Neural cell (in vitro differentiated cells): ENCODE data around the gene FAM9C. TPM values are rescaled to one million over a fixed set of nuclear protein-coding genes. Genes with fewer than 3 reads are reported as not detected.

Experiments used
- H2AFZ ChIP-seq: fragments of 200-600, 300-800 bp; sonication (generic), shearing (Covaris generic); 2 replicates; pipeline ENCODE4 v1.6.0; 2014; ENCODE audit warnings: low read depth, mild to moderate bottlenecking, antibody characterized with exemption, low read length, moderate library complexity
- H3F3A ChIP-seq: fragments of 200-600 bp; shearing (Covaris generic); 2 replicates; pipeline ENCODE4 v1.6.1; 2016; ENCODE audit warnings: mild to moderate bottlenecking, moderate library complexity, mixed read lengths, antibody characterized with exemption, low read length; ENCODE audit not compliant: insufficient read depth, poor library complexity, severe bottlenecking
- H3K27ac ChIP-seq: fragments of 200-600, 300-800 bp; sonication (generic), shearing (Covaris generic); 2 replicates; pipeline ENCODE4 v1.5.1; 2014; ENCODE audit warnings: mild to moderate bottlenecking, low read length, moderate library complexity
- H3K27me3 ChIP-seq: fragments of 300-800, 200-600 bp; sonication (generic), shearing (Covaris generic); 2 replicates; pipeline ENCODE4 v1.6.0; 2014; ENCODE audit warnings: mild to moderate bottlenecking, low read depth, low read length, moderate library complexity; ENCODE audit not compliant: insufficient read depth
- H3K36me3 ChIP-seq: fragments of 300-800, 200-600 bp; sonication (generic), shearing (Covaris generic); 2 replicates; pipeline ENCODE4 v1.5.1; 2014; ENCODE audit warnings: mild to moderate bottlenecking, antibody characterized with exemption, low read length, moderate library complexity; ENCODE audit not compliant: insufficient read depth
- H3K4me2 ChIP-seq: fragments of 300-800, 200-600 bp; sonication (generic), shearing (Covaris generic); 2 replicates; pipeline ENCODE4 v1.6.0; 2014; ENCODE audit warnings: mild to moderate bottlenecking, low read length
- H3K4me3 ChIP-seq: fragments of 300-800, 200-600 bp; sonication (generic), shearing (Covaris generic); 2 replicates; pipeline ENCODE4 v1.5.1; 2014; ENCODE audit warnings: mild to moderate bottlenecking, low read length, moderate library complexity
- H3K79me2 ChIP-seq: fragments of 200-600 bp; shearing (Covaris generic); replicated peaks from 2 replicates; pipeline ENCODE4 v1.6.0; 2014; ENCODE audit warnings: mild to moderate bottlenecking, low read length, moderate library complexity; ENCODE audit not compliant: insufficient read depth
- H3K9ac ChIP-seq: fragments of 300-800, 200-600 bp; sonication (generic), shearing (Covaris generic); 2 replicates; pipeline ENCODE4 v1.6.1; 2016; ENCODE audit warnings: mild to moderate bottlenecking, low read length, mixed read lengths
- H3K9me2 ChIP-seq: fragments of 200-600 bp; shearing (Covaris generic); 2 replicates; pipeline ENCODE4 v1.6.1; 2016; ENCODE audit warnings: mild to moderate bottlenecking, low read length, mixed read lengths; ENCODE audit not compliant: insufficient read depth
- H3K9me3 ChIP-seq: fragments of 200-600, 300-800 bp; sonication (generic), shearing (Covaris generic); 2 replicates; pipeline ENCODE4 v1.6.1; 2016; ENCODE audit warnings: mild to moderate bottlenecking, mixed run types, low read length, moderate library complexity, mixed read lengths
- H4K20me1 ChIP-seq: fragments of 200-600 bp; shearing (Covaris generic); 2 replicates; pipeline ENCODE4 v1.6.1; 2016; ENCODE audit warnings: mild to moderate bottlenecking, mixed run types; ENCODE audit not compliant: insufficient read depth
- EP300 ChIP-seq: fragments of 450-650 bp; conservative IDR thresholded peaks from 2 replicates; pipeline ENCODE4 v1.6.1; 2014; ENCODE audit warnings: antibody characterized with exemption, mild to moderate bottlenecking, moderate library complexity; ENCODE audit not compliant: poor library complexity, severe bottlenecking
- EZH2 ChIP-seq: fragments of 200-600, 300-800 bp; shearing (Covaris generic), sonication (generic); IDR thresholded peaks from 2 replicates; pipeline ENCODE4 v1.6.1; 2014; ENCODE audit warnings: antibody characterized with exemption, low read length, borderline replicate concordance, mild to moderate bottlenecking; ENCODE audit not compliant: insufficient read depth, poor library complexity, severe bottlenecking
- MXI1 ChIP-seq: fragments of 450-650 bp; conservative IDR thresholded peaks from 2 replicates; pipeline ENCODE4 v1.6.1; 2014; ENCODE audit warnings: antibody characterized with exemption, mild to moderate bottlenecking; ENCODE audit not compliant: poor library complexity, severe bottlenecking
- POLR2AphosphoS5 ChIP-seq: IDR thresholded peaks from 2 replicates; pipeline ENCODE4 v1.6.1; 2012
- RAD21 ChIP-seq: fragments of 450-650 bp; conservative IDR thresholded peaks from 2 replicates; pipeline ENCODE4 v1.6.1; 2014; ENCODE audit warnings: antibody characterized with exemption, mild to moderate bottlenecking, moderate library complexity
- SMC3 ChIP-seq: fragments of 450-650 bp; conservative IDR thresholded peaks from 2 replicates; pipeline ENCODE4 v1.6.1; 2014; ENCODE audit warnings: antibody characterized with exemption, mild to moderate bottlenecking, moderate library complexity; ENCODE audit not compliant: poor library complexity
- TAF1 ChIP-seq: IDR thresholded peaks from 2 replicates; pipeline ENCODE4 v1.6.1; 2012; ENCODE audit warnings: low read depth
- polyA plus RNA-seq: library from polyadenylated mRNA; depleted of rRNA; stranded (reverse); fragments of >200 nt; gene quantifications from 2 replicates; pipeline ENCODE4 v1.2.3, GENCODE V29; 2014
- TF ChIP-seq, protein P1 (sequence below): IDR thresholded peaks from 2 replicates; pipeline ENCODE4 v1.6.1; 2012; ENCODE audit warnings: borderline replicate concordance
- TF ChIP-seq, protein P2 (sequence below): fragments of 450-650 bp; IDR thresholded peaks from 2 replicates; pipeline ENCODE4 v1.5.1; 2014; ENCODE audit warnings: antibody characterized with exemption, mild to moderate bottlenecking, moderate library complexity; ENCODE audit not compliant: poor library complexity, severe bottlenecking

FAM9C gene
- polyA plus RNA-seq, 1 donor from 2014 or later, result not detected

DNA sequence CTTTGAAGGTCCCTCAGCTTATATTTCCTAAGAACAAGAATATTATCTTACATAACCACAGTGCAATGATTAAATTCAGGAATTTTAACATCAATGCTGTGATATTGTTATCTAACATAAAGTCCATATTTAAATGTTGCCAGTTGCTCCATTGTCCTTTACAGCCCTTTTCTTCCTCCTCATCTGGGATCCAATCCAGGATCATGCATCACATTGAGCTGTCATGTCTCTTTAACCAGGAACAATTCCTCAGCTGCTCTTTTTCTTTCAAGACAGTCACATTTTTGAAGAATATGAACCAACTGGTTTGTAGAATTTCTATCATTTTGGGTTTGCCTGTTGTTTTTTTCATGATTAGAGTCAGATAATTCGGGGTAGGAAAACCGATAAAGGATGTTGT, 57.5 kb downstream of the FAM9C start:
- Histone ChIP-seq H3K79me2 (no peaks in the 10 kb centered on the region), H3K9me3 (no peaks in the 10 kb centered on the region), H3K9ac (no peak overlapping the region), H3K36me3 (no peaks in the 10 kb centered on the region), H4K20me1 (no peaks in the 10 kb centered on the region), H3K27ac (no peak overlapping the region), H3K27me3 (no peaks in the 10 kb centered on the region), H3K9me2 (no peaks in the 10 kb centered on the region), H3F3A (no peaks in the 10 kb centered on the region), H2AFZ (no peak overlapping the region), H3K4me2 (no peak overlapping the region), H3K4me3 (no peak overlapping the region)
- TF ChIP-seq POLR2AphosphoS5, result no peak
- TF ChIP-seq RAD21, result no peak
- no peak for TF ChIP-seq SMC3
- no peak for TF ChIP-seq EP300

DNA sequence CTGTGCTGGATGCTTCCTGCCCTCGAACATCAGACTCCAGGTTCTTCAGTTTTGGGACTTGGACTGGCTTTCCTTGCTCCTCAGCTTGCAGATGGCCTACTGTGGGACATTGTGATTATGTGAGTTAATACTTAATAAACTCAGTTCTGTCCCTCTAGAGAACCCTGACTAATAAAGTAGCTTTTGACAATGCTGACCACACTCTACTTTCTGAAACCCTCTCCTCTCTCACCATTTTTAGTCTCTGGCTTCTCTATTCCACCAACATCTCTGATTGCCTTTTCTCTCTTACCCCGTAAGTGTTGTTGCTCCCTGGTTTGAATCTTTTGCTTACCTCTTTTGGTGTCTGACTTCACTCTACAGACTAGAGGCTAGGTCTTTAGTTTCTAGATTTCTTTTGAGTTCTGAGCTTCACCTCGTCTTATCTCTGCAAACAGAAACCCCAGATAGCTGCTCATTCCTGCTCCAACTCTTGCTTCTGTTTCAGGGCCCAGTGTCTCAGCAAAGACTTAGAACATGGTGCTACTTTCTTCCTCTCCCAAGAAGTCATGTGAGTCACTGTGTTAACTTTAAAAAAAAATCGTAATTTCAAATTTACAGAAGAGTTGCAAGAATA, 58.1 kb downstream of the FAM9C start:
- Histone ChIP-seq H3K79me2 (no peaks in the 10 kb centered on the region), H3K27me3 (no peaks in the 10 kb centered on the region), H3K36me3 (no peaks in the 10 kb centered on the region), H3K4me3 (no peak overlapping the region), H2AFZ (no peak overlapping the region), H3F3A (no peaks in the 10 kb centered on the region), H3K9ac (no peak overlapping the region), H3K27ac (no peak overlapping the region), H3K9me3 (no peaks in the 10 kb centered on the region), H3K4me2 (no peak overlapping the region), H3K9me2 (no peaks in the 10 kb centered on the region), H4K20me1 (no peaks in the 10 kb centered on the region)
- no peak for TF ChIP-seq EZH2
- TF ChIP-seq MXI1, result no peak
- no peak for TF ChIP-seq SMC3
- no peak for TF ChIP-seq POLR2AphosphoS5
- no peak for TF ChIP-seq RAD21
- no peak for TF ChIP-seq EP300
- TF ChIP-seq, protein P1, sequence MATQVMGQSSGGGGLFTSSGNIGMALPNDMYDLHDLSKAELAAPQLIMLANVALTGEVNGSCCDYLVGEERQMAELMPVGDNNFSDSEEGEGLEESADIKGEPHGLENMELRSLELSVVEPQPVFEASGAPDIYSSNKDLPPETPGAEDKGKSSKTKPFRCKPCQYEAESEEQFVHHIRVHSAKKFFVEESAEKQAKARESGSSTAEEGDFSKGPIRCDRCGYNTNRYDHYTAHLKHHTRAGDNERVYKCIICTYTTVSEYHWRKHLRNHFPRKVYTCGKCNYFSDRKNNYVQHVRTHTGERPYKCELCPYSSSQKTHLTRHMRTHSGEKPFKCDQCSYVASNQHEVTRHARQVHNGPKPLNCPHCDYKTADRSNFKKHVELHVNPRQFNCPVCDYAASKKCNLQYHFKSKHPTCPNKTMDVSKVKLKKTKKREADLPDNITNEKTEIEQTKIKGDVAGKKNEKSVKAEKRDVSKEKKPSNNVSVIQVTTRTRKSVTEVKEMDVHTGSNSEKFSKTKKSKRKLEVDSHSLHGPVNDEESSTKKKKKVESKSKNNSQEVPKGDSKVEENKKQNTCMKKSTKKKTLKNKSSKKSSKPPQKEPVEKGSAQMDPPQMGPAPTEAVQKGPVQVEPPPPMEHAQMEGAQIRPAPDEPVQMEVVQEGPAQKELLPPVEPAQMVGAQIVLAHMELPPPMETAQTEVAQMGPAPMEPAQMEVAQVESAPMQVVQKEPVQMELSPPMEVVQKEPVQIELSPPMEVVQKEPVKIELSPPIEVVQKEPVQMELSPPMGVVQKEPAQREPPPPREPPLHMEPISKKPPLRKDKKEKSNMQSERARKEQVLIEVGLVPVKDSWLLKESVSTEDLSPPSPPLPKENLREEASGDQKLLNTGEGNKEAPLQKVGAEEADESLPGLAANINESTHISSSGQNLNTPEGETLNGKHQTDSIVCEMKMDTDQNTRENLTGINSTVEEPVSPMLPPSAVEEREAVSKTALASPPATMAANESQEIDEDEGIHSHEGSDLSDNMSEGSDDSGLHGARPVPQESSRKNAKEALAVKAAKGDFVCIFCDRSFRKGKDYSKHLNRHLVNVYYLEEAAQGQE, result no peak
- TF ChIP-seq, protein P2, sequence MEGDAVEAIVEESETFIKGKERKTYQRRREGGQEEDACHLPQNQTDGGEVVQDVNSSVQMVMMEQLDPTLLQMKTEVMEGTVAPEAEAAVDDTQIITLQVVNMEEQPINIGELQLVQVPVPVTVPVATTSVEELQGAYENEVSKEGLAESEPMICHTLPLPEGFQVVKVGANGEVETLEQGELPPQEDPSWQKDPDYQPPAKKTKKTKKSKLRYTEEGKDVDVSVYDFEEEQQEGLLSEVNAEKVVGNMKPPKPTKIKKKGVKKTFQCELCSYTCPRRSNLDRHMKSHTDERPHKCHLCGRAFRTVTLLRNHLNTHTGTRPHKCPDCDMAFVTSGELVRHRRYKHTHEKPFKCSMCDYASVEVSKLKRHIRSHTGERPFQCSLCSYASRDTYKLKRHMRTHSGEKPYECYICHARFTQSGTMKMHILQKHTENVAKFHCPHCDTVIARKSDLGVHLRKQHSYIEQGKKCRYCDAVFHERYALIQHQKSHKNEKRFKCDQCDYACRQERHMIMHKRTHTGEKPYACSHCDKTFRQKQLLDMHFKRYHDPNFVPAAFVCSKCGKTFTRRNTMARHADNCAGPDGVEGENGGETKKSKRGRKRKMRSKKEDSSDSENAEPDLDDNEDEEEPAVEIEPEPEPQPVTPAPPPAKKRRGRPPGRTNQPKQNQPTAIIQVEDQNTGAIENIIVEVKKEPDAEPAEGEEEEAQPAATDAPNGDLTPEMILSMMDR, result no peak
- no peak for TF ChIP-seq TAF1

Other genes starting within 250 kb of the FAM9C start
- gene TLR7, start 177.5 kb downstream of the FAM9C start, polyA plus RNA-seq, result not detected in 2 replicates
- not detected in 2 replicates for gene TLR8, start 138.0 kb downstream of the FAM9C start, polyA plus RNA-seq
- 8,177 and 11,381 TPM in 2 replicates for gene TMSB4X, start 69.5 kb downstream of the FAM9C start, polyA plus RNA-seq